ENCODE data around the gene PTPRN2.
A peak's percentile ranks its signal among the peaks of the same experiment; 100 is the strongest.
"Not testable (repeated sequence)": the region's sequence is repeated elsewhere in the genome, so short reads cannot be mapped to it uniquely, and the experiment has no call there.

Gene PTPRN2

GRCh38 chr7:157592636-157593320 lies 994.8 kb downstream of the PTPRN2 start:
- not testable (repeated sequence) for DNase-seq (ENCODE audit: low read depth in 2 of 2)

- no peak for DNase-seq (ENCODE audit: low read depth in 2 of 2)
Observed at GRCh38 chr7:157590526-157590925, 997.1 kb downstream of the PTPRN2 start.

- DNase-seq (ENCODE audit: low read depth in 2 of 2): no peak
Observed at GRCh38 chr7:157589680-157590079, 997.9 kb downstream of the PTPRN2 start.

- DNase-seq (ENCODE audit: low read depth in 2 of 2): no peak
Observed at GRCh38 chr7:157587805-157588560, 999.6 kb downstream of the PTPRN2 start.

- DNase-seq (ENCODE audit: low read depth in 2 of 2): no peak
Observed at GRCh38 chr7:157587051-157587804, 1000.4 kb downstream of the PTPRN2 start.

- DNase-seq (ENCODE audit: low read depth in 2 of 2): no peak
Observed at GRCh38 chr7:157586426-157586955, 1001.1 kb downstream of the PTPRN2 start.

GRCh38 chr7:157585113-157585861 lies 1002.3 kb downstream of the PTPRN2 start:
- no peak for DNase-seq (ENCODE audit: low read depth in 2 of 2)

GRCh38 chr7:157584420-157584819 lies 1003.2 kb downstream of the PTPRN2 start:
- DNase-seq (ENCODE audit: low read depth in 2 of 2): no peak

GRCh38 chr7:157581740-157582139 lies 1005.9 kb downstream of the PTPRN2 start:
- no peak for DNase-seq (ENCODE audit: low read depth in 2 of 2)

GRCh38 chr7:157580324-157580723 lies 1007.3 kb downstream of the PTPRN2 start:
- no peak for DNase-seq (ENCODE audit: low read depth in 2 of 2)

- DNase-seq (ENCODE audit: low read depth in 2 of 2): no peak
Observed at GRCh38 chr7:157579425-157579824, 1008.2 kb downstream of the PTPRN2 start.

GRCh38 chr7:157577796-157578339 lies 1009.8 kb downstream of the PTPRN2 start:
- DNase-seq (ENCODE audit: low read depth in 2 of 2): no peak

GRCh38 chr7:157577061-157577460 lies 1010.6 kb downstream of the PTPRN2 start:
- no peak for DNase-seq (ENCODE audit: low read depth in 2 of 2)

- DNase-seq (ENCODE audit: low read depth in 2 of 2): peak in 1 of 2 donors; percentile 11
Observed at GRCh38 chr7:157576415-157576814, 1011.2 kb downstream of the PTPRN2 start.

- DNase-seq (ENCODE audit: low read depth in 2 of 2): no peak
Observed at GRCh38 chr7:157575777-157576176, 1011.8 kb downstream of the PTPRN2 start.

GRCh38 chr7:157574914-157575586 lies 1012.6 kb downstream of the PTPRN2 start:
- DNase-seq (ENCODE audit: low read depth in 2 of 2): no peak

- no peak for DNase-seq (ENCODE audit: low read depth in 2 of 2)
Observed at GRCh38 chr7:157574120-157574825, 1013.4 kb downstream of the PTPRN2 start.

GRCh38 chr7:157573244-157573643 lies 1014.4 kb downstream of the PTPRN2 start:
- DNase-seq (ENCODE audit: low read depth in 2 of 2): no peak

GRCh38 chr7:157572622-157573021 lies 1015.0 kb downstream of the PTPRN2 start:
- DNase-seq (ENCODE audit: low read depth in 2 of 2): no peak

Measured in stimulated activated CD8-positive, alpha-beta memory T cell treated with anti-CD3 and anti-CD28 coated beads, Interleukin-7, amount 100 ng/mL, for 1 hour (primary cell).